Activated CD4-positive, alpha-beta T cell treated with anti-CD3 and anti-CD28 coated beads, Interleukin-2, amount 10 ng/mL, durations not matched to agents 24 days and 14 days (primary cell): ENCODE data around the gene SPOCD1. TPM values are rescaled to one million over a fixed set of nuclear protein-coding genes. Genes with fewer than 3 reads are reported as not detected.
"Not testable (repeated sequence)": the region's sequence is repeated elsewhere in the genome, so short reads cannot be mapped to it uniquely, and the experiment has no call there.

Experiments used
- DNase-seq: peaks from one replicate; pipeline ENCODE4 v3.0.0; 2022
- H3K27ac Mint-ChIP-seq: one replicate; pipeline ENCODE4 v1.8.0; 2022; ENCODE audit warnings: mild to moderate bottlenecking, mixed read lengths
- H3K27me3 Mint-ChIP-seq: one replicate; pipeline ENCODE4 v1.8.0; 2022; ENCODE audit warnings: mixed read lengths
- H3K36me3 Mint-ChIP-seq: one replicate; pipeline ENCODE4 v1.8.0; 2022; ENCODE audit warnings: low read depth, mild to moderate bottlenecking, mixed read lengths
- H3K4me1 Mint-ChIP-seq: one replicate; pipeline ENCODE4 v1.8.0; 2021; ENCODE audit warnings: mixed read lengths
- H3K4me3 Mint-ChIP-seq: one replicate; pipeline ENCODE4 v1.8.0; 2022; ENCODE audit warnings: mild to moderate bottlenecking, moderate library complexity, mixed read lengths
- H3K9me3 Mint-ChIP-seq: one replicate; pipeline ENCODE4 v1.8.0; 2021; ENCODE audit warnings: mixed read lengths
- intact Hi-C: fragments of 100-400 bp; cut with micrococcal nuclease; formaldehyde crosslinking; loops from one replicate; pipeline ENCODE4 v1.15.1; 2023
- total RNA-seq: library from RNA; stranded (reverse); gene quantifications from 2 replicates; pipeline ENCODE4 v1.2.3, GENCODE V29; 2022

The SPOCD1 gene
- total RNA-seq, 1 donor from 2014 or later, result not detected

DNA sequence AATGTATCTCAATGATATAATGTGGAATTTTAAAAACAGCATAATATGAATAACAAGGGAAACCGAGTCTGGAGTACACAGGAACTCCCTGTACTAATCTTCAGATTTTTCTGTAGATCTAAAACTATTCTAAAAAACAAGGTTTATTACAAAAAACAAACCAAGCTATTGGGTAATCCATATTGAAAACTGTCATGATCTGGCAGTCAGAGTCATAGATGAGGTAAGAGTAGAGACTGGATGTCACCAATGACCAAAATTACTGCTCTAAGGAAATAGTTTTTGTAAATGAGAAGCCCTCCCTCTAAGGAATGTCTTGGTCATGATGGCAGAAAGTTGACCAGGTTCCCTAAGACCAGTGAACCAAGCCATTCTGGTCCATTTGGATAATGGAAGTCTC is 2.4 kb upstream of the SPOCD1 start:
- DNase-seq, result no peak
- no peak overlapping the region for H3K4me3 Mint-ChIP-seq
- peaks cover 3% of the 10 kb centered on the region for H3K4me1 Mint-ChIP-seq
- no peaks in the 10 kb centered on the region for H3K36me3 Mint-ChIP-seq
- intact Hi-C loops, result loop anchor here (5.0 kb wide), 1 partner anchor 244 kb away; no protein-coding TSS in a partner anchor
- no peaks in the 10 kb centered on the region for H3K27me3 Mint-ChIP-seq
- no peaks in the 10 kb centered on the region for H3K9me3 Mint-ChIP-seq
- H3K27ac Mint-ChIP-seq, result no peak overlapping the region

DNA sequence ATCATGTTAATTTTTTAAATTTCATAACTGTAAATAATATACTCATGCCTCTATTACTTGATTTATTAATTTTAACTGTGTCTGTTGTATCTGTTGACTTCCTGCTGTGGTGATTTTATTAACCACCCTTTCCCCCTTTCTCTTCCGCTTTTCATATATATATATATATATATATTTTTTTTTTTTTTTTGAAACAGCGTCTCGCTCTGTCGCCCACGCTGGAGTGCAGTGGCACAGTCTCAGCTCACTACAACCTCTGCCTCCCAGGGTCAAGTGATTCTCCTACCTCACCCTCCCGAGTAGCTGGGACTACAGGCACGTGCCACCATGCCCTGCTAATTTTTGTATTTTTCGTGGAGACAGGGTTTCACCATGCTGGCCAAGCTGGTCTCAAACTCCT is 1.1 kb upstream of the SPOCD1 start:
- H3K4me1 Mint-ChIP-seq, result not testable (repeated sequence)

DNA sequence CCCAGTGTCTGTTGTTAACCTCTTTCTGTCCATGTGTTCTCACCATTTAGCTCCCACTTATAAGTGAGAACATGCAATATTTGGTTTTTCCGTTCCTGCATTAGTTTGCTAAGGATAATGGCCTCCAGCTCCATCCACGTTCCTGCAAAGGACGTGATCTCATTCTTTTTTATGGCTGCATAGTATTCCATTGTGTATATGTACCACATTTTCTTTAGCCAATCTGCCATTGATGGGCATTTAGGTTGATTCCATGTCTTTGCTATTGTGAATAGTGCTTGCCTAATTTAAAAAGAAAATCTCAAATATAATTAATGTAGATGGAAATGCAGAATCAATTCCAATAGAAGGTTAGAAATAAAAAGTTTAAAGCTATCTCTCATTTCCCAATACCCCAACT is 679 bp upstream of the SPOCD1 start:
- not testable (repeated sequence) for H3K9me3 Mint-ChIP-seq
- intact Hi-C loops, result loop anchor here (1.0 to 5.0 kb wide), 2 partner anchors 148 to 246 kb away; no protein-coding TSS in a partner anchor

More for the DNA sequence above, 1.1 kb upstream of the SPOCD1 start:
- intact Hi-C loops, result loop anchor here (1.0 to 5.0 kb wide), 2 partner anchors 147 to 245 kb away; no protein-coding TSS in a partner anchor
- not testable (repeated sequence) for DNase-seq, H3K4me3 Mint-ChIP-seq, H3K36me3 Mint-ChIP-seq, H3K9me3 Mint-ChIP-seq, H3K27ac Mint-ChIP-seq, H3K27me3 Mint-ChIP-seq

DNA sequence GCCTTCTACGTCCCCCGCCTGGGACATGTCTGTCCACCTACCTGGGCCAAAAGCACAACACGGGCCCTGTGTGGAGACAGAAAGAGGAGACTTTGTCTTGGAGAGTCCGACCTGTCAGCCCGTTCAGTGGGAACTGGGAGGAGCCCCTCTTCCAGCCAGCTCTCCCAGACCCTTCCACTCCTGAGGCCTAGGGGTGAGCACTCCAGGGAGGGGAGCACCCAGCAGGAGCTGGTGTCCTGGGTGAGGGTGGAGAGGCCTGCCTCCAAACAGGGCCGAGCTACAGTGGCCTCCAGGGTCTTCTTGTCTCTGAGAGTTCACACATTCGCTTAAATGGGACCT is 546 bp downstream of the SPOCD1 start:
- Mint-ChIP-seq H3K4me1 (peaks cover 6% of the 10 kb centered on the region), H3K27me3 (peaks cover 2% of the 10 kb centered on the region), H3K4me3 (no peak overlapping the region), H3K36me3 (no peaks in the 10 kb centered on the region), H3K27ac (no peak overlapping the region), H3K9me3 (no peaks in the 10 kb centered on the region)
- intact Hi-C loops, result loop anchor here (5.0 kb wide), 1 partner anchor 247 kb away; no protein-coding TSS in a partner anchor
- DNase-seq, result no peak

More for the DNA sequence above, 679 bp upstream of the SPOCD1 start:
- not testable (repeated sequence) for H3K4me3 Mint-ChIP-seq, H3K27ac Mint-ChIP-seq, DNase-seq, H3K36me3 Mint-ChIP-seq, H3K4me1 Mint-ChIP-seq, H3K27me3 Mint-ChIP-seq

DNA sequence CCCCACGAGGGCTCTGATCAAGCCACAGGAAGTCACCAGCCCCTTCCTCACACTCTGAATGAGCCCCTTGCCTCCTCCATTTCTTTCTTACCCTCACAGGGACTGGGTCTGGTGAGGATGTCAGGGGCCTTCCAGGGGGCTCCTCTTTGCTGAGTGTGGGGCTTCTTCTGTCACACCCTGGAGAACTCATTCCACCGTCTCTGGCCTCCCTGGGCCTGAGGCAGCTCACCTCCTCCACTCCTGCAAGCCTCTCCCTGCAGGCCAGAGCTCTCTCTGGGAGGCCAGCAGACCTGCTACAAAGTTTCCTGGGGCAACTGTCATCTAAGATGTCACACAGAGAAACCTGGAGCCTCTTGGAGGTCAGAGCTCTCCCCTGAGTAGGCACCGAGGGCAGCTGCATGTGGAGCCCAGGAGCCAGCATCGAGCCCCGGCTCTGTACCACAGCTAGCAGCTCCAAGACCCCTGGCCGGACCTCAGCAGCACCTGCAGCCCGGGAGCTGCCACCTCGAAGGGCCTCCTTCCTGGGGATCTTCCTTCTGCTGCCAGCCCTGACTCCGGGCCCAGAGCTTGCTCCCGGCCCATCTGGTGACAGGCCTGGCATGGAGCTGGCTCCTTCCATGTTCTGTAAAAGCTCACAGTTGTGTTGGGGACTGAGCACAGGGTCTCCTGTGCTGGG is 1.1 kb downstream of the SPOCD1 start:
- no peak overlapping the region for H3K27ac Mint-ChIP-seq
- peaks cover 6% of the 10 kb centered on the region for H3K4me1 Mint-ChIP-seq
- no peaks in the 10 kb centered on the region for H3K36me3 Mint-ChIP-seq
- H3K4me3 Mint-ChIP-seq, result no peak overlapping the region
- no peaks in the 10 kb centered on the region for H3K9me3 Mint-ChIP-seq
- intact Hi-C loops, result loop anchor here (5.0 kb wide), 1 partner anchor 248 kb away; no protein-coding TSS in a partner anchor
- peaks cover 2% of the 10 kb centered on the region for H3K27me3 Mint-ChIP-seq
- DNase-seq, result no peak

DNA sequence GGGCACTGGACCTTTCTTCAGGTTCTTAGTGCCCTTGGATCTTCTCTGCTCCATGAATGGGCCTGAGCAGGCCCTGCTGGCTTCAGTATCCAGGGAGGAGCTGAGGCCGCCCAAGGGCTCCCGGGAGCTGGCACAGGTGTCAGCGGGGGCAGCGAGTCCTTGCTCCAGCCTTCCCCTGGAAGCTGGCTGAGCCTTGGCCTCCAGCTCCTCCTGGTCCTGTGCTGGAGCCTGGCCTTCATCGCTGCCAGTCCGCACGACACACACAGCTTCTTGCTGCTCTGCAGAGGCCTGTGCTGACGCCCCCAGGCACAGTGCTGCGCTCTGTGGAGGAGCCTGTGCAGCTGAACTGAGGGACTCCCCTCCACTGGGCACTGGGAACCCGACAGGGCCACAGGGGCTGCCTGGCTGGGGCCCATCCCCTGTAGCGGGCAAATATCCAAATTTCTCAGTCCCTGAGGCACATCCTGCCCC is 1.7 kb downstream of the SPOCD1 start:
- DNase-seq, result no peak
- H3K4me1 Mint-ChIP-seq, result peaks cover 6% of the 10 kb centered on the region
- H3K36me3 Mint-ChIP-seq, result no peaks in the 10 kb centered on the region
- H3K27ac Mint-ChIP-seq, result no peak overlapping the region
- H3K4me3 Mint-ChIP-seq, result no peak overlapping the region
- no peaks in the 10 kb centered on the region for H3K9me3 Mint-ChIP-seq
- H3K27me3 Mint-ChIP-seq, result peaks cover 4% of the 10 kb centered on the region
- intact Hi-C loops, result no loop called here

DNA sequence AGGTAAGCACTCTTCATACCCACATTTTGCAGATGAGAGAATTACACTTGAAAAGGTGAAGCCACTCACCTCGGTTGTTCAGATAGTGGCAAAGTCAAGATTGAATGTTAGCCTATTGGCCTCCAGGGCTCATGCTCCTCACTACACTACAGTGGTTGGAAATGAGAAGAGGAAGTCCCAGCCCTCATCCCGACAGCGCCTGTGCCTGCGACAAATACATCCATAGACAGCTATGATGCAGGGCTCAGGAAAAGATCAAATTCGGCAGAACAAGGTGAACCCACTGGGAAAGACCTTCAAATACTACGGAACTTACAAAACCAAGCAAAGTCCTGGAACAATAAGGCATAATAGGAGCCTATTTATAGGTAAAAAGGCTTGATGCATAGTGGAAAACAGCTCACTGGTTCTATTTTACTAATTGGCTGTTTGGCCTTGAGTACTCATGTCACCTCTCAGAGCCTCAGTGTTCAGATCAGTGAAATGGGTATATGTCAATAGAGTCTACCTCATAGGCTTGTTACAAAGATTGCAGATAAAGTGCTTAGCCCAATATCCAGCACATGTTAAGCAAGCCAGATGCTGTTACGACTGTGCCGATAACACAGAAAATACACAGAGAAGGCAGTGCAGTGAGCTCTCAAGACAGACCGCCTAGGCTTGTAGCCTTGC is 3.5 kb downstream of the SPOCD1 start:
- intact Hi-C loops, result no loop called here
- H3K27me3 Mint-ChIP-seq, result peaks cover 4% of the 10 kb centered on the region
- no peaks in the 10 kb centered on the region for H3K36me3 Mint-ChIP-seq
- H3K27ac Mint-ChIP-seq, result no peak overlapping the region
- no peak overlapping the region for H3K4me3 Mint-ChIP-seq
- H3K9me3 Mint-ChIP-seq, result no peaks in the 10 kb centered on the region
- H3K4me1 Mint-ChIP-seq, result peaks cover 6% of the 10 kb centered on the region
- DNase-seq, result no peak

DNA sequence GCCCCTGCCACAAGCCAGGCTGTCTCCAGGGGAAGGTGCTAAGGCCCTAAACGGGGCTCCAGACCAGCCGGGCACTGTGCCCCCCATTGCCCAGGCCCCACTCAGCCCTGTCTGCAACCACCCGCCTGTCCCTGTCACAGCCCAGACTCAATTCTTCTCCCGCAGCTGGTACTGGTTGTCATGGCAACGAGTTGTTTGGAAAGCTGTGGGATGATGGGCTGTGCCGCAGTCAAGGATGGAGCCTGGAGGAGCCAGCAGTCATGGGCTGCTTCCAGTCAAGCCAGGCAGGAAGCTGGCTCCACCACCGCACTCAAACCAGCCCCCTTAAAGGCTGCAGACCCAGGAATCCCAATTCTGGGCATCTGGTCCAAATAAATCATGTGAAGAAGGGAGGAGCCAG is 4.2 kb downstream of the SPOCD1 start:
- intact Hi-C loops, result no loop called here
- no peaks in the 10 kb centered on the region for H3K36me3 Mint-ChIP-seq
- H3K27ac Mint-ChIP-seq, result no peak overlapping the region
- no peak for DNase-seq
- no peak overlapping the region for H3K4me3 Mint-ChIP-seq
- H3K4me1 Mint-ChIP-seq, result peaks cover 6% of the 10 kb centered on the region
- no peaks in the 10 kb centered on the region for H3K9me3 Mint-ChIP-seq
- peaks cover 4% of the 10 kb centered on the region for H3K27me3 Mint-ChIP-seq

DNA sequence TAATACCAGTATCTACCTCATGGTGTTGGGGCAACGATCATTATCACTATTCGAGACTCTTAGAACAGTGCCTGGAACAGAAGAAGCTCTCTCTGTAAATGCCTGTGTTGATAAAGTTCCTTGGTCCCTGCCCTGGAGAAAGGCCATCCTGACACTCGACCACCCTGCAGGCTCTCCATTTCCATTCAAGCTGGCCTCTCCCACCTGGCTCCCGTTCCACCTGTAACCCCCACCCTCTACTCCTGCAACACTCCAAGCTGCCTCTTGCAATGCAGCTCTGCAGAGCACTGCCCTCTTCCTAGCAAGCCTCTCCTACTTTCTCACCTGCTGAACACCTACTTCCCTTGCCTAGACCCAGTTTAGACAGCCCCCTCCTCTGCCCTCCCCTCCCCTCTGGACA is 6.1 kb downstream of the SPOCD1 start:
- Mint-ChIP-seq H3K36me3 (no peaks in the 10 kb centered on the region), H3K27ac (no peak overlapping the region), H3K4me3 (no peak overlapping the region), H3K27me3 (peaks cover 8% of the 10 kb centered on the region), H3K9me3 (no peaks in the 10 kb centered on the region), H3K4me1 (peaks cover 3% of the 10 kb centered on the region)
- no peak for DNase-seq
- intact Hi-C loops, result no loop called here

DNA sequence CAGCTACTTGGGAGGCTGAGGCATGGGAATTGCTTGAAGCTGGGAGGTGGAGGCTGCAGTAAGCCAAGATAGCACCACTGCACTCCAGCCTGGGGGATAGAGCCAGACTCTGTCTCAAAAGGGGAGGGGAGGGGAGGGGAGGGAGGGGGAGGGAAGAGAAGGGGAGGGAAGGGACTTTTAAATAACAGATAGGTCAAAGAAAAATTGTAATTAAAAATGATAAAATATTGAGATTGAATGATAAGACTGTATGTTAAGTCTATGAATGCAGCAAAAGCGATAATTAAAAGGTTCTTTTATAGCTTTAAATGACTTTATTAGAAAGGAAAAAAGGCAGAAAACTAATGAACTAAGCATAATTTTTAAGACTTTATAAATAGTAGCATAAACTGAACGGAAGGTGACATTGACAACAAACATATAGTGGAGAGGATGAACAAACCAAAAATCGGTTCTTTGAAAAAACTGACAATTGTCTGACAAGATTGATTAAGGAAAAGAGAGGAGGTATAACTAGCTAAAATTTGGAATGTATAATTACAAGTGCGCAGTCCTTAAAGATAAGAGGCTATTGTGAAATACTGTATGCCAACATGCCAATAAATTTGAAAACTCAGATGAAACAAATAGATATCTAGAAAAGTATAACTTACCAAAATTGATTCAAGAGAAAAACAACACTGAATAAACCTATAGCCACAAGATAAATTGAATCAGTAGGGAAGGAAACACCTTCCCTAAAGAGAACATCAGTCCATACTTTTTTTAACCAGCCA is 8.4 kb downstream of the SPOCD1 start:
- Mint-ChIP-seq H3K27me3 (peaks cover 14% of the 10 kb centered on the region), H3K27ac (no peak overlapping the region), H3K4me3 (no peak overlapping the region), H3K4me1 (peaks cover 12% of the 10 kb centered on the region), H3K9me3 (no peaks in the 10 kb centered on the region), H3K36me3 (no peaks in the 10 kb centered on the region)
- no peak for DNase-seq
- intact Hi-C loops, result no loop called here

DNA sequence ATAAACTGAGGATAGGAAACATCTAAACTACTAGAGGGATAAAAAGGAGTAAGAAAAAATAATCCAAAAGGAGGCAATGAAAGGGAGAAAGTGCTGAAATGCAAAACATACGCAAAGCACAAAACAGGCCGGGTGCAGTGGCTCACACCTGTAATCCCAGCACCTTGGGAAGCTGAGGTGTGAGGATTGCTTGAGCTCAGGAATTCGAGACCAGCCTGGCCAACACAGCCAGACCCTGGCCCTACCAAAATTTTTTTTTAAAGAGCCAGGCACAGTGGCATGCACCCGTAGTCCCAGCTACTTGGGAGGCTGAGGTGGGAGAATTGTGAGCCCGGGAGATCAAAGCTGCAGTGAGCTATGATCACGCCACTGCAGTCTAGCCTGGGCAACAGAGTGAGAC is 10.5 kb downstream of the SPOCD1 start:
- DNase-seq, result no peak
- H3K4me3 Mint-ChIP-seq, result no peak overlapping the region
- intact Hi-C loops, result no loop called here
- H3K4me1 Mint-ChIP-seq, result peaks cover 10% of the 10 kb centered on the region
- peaks cover 13% of the 10 kb centered on the region for H3K27me3 Mint-ChIP-seq
- no peaks in the 10 kb centered on the region for H3K36me3 Mint-ChIP-seq
- no peaks in the 10 kb centered on the region for H3K9me3 Mint-ChIP-seq
- no peak overlapping the region for H3K27ac Mint-ChIP-seq

DNA sequence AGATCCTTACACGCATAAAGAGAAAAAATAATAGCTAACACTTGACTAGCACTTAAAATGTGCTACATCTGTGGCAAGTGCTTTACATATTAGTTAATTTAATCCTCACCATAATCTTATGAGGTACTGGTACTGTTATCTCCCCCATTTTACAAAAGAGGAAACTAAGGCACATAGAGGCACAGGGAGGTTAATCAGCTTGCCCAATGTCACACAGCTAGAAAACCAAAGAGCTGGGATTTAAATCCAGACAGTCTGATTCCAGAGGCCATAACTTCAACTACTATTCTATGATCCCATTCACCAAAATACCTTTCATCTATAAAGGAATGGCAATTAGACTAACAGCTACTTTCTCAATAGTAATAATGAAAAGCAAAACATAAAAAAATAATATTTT is 11.7 kb downstream of the SPOCD1 start:
- intact Hi-C loops, result no loop called here
- Mint-ChIP-seq H3K27ac (no peak overlapping the region), H3K9me3 (no peaks in the 10 kb centered on the region), H3K36me3 (no peaks in the 10 kb centered on the region), H3K4me3 (no peak overlapping the region), H3K27me3 (peaks cover 11% of the 10 kb centered on the region), H3K4me1 (peaks cover 10% of the 10 kb centered on the region)
- no peak for DNase-seq

DNA sequence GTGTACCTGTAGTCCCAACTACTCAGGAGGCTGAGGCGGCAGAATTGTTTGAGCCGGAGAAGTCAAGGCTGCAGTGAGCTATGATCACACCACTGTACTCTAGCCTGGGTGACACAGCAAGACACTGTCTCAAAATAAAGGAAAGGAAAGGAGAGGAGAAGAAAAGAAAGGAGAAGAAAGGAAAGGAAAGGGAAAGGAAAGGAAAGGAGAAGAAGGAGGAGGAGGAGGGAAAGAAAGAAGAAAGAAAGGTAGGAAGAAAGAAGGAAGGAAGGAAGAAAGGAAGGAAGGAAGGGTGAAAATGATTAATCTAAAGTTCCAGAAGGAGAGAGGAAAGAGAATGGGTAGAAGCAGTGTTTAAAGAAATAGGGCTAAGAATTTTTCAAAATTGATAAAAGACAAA is 12.2 kb downstream of the SPOCD1 start:
- peaks cover 11% of the 10 kb centered on the region for H3K27me3 Mint-ChIP-seq
- no peaks in the 10 kb centered on the region for H3K9me3 Mint-ChIP-seq
- no peaks in the 10 kb centered on the region for H3K36me3 Mint-ChIP-seq
- no peak overlapping the region for H3K27ac Mint-ChIP-seq
- peaks cover 10% of the 10 kb centered on the region for H3K4me1 Mint-ChIP-seq
- DNase-seq, result no peak
- H3K4me3 Mint-ChIP-seq, result no peak overlapping the region
- intact Hi-C loops, result no loop called here
